Measurements from ENCODE around the gene SRP9.
"Not testable (repeated sequence)": the region's sequence is repeated elsewhere in the genome, so short reads cannot be mapped to it uniquely, and the experiment has no call there.

- TF ChIP-seq CTCF, POLR2A (IDR thresholded peaks at IDR 0.05): not testable (repeated sequence)
These were observed 23.5 kb downstream of the SRP9 start for GRCh38 chr1:225801146-225801545.
